ENCODE data around the gene SEMA4D. TPM values are rescaled to one million over a fixed set of nuclear protein-coding genes. Genes with fewer than 3 reads are reported as not detected.
"Not testable (repeated sequence)": the region's sequence is repeated elsewhere in the genome, so short reads cannot be mapped to it uniquely, and the experiment has no call there.

Gene SEMA4D
- polyA plus RNA-seq, 1 donor: 21.1 TPM

- DNase-seq (ENCODE audit: low read depth): no peak
Measured at GRCh38 chr9:89387197-89387849, 110.6 kb downstream of the SEMA4D start.

- DNase-seq (ENCODE audit: low read depth): no peak
Measured at GRCh38 chr9:89386797-89387196, 111.1 kb downstream of the SEMA4D start.

- DNase-seq (ENCODE audit: low read depth): no peak
Measured at GRCh38 chr9:89386206-89386605, 111.7 kb downstream of the SEMA4D start.

- DNase-seq (ENCODE audit: low read depth): no peak
Measured at GRCh38 chr9:89384783-89385182, 113.1 kb downstream of the SEMA4D start.

- DNase-seq (ENCODE audit: low read depth): no peak
Measured at GRCh38 chr9:89383721-89384300, 114.1 kb downstream of the SEMA4D start.

- no peak for DNase-seq (ENCODE audit: low read depth)
Measured at GRCh38 chr9:89383030-89383720, 114.7 kb downstream of the SEMA4D start.

DNA sequence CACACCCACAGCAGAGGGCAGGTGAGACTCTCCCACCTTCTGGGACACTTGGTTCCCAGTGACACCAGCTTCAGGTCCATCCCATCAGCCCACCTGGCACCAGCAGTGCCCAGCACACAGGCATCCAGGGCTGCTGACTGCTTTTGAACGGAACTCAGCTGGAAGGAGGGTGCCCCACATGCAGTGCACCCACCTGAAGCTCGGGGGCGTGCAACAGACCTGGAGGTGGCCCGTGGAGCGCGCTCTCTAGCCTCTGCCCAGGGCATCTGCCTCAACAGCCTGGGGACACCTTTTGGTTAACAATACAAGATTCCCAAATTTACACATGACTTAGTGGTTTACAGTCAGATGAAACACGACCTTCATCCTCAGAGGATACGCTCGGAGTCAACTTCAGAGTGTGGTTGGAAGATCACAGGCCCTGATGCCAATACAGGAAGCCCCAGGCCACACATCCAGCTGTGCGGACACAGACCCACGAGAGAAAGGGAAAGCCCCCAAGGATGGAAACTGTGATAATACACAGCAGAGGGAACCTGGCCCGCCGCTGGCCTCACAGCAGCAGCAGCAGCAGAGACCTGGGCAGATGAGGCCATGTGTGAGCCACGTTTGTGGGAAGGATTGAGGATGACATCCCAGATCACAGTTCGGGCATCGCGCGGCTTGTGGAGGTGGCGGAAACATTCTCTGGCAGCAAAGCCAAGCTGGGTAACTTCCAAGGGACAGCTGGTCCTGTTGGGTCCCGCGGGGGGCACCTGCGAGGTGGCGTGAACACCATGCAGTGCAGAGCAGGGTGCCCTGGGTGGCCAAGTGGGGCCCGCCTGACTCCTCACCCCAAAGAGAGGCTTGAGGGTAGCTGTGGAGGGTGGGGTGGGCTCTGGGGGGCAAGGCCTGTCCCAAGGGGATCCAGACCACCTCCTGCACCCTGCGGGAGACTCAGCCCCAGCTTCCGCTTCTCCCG lies 115.6 kb downstream of the SEMA4D start:
- no peak for DNase-seq (ENCODE audit: low read depth)

- no peak for DNase-seq (ENCODE audit: low read depth)
Measured at GRCh38 chr9:89381308-89381609, 116.7 kb downstream of the SEMA4D start.

DNA sequence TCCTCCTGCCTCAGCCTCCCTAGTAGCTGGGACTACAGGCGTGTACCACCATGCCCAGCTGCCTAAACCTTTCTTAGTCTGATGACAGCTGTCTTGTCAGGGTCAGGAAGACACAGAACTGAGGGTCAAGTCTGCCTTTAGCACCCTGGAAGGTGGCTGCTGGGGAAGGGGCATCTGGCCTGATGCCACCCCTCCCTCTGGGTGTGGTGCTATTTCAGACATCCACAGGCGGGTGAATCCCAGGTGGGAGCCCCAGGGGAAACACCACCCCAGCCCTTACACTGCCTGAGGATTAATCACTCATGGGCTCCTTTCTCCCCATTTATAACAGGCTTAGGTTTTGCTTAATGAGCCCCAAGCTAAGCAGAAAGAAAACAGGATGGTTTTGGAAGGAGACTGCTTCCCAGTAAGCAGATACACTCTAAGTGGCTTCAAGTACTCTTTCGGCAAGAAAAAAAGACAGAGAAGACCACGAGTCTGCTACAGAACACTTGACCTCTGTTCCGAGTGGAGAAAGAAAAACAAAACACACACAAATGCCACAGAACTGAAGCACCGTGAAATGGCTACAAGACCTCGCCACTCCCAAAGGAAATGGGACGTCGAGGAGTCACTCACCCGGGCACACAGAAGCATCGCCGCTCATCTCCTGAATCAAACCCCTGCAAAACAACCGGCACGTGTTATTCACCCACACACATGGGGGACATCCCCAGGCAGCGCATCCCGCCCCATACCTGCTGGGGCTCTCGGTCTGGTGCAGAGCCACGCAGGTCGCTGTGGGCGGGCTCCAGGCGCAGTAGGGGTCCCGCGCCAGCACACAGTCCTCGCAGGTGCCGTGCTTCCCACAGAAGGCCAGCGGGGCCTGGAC lies 117.2 kb downstream of the SEMA4D start:
- DNase-seq (ENCODE audit: low read depth): no peak

GRCh38 chr9:89379508-89380115 lies 118.3 kb downstream of the SEMA4D start:
- DNase-seq (ENCODE audit: low read depth): no peak

- no peak for DNase-seq (ENCODE audit: low read depth)
Measured at GRCh38 chr9:89379031-89379430, 118.9 kb downstream of the SEMA4D start.

- no peak for DNase-seq (ENCODE audit: low read depth)
Measured at GRCh38 chr9:89378541-89378940, 119.4 kb downstream of the SEMA4D start.

DNA sequence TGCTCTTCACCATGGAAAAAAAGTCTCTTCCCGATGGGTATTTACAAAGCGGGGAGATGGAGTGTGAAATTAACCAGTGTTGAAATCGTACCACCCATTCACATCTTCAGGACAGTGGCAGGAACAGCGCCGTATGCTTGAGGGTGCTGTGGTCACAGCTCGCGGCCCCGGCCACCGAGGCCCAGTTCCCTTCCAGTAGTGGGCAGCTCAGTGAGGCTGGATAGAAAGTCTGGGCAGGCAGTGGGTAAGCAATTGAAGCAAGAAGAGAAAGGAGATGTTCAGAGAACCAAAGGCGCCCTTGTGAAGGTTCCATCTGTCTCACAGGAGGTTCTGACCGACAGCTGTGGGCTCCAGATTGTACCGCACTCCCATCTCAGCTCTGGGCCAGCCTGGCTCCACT lies 120.5 kb downstream of the SEMA4D start:
- DNase-seq (ENCODE audit: low read depth): no peak

- no peak for DNase-seq (ENCODE audit: low read depth)
Measured at GRCh38 chr9:89376741-89377351, 121.1 kb downstream of the SEMA4D start.

GRCh38 chr9:89376286-89376685 lies 121.6 kb downstream of the SEMA4D start:
- no peak for DNase-seq (ENCODE audit: low read depth)

GRCh38 chr9:89375191-89375760 lies 122.6 kb downstream of the SEMA4D start:
- DNase-seq (ENCODE audit: low read depth): no peak

DNA sequence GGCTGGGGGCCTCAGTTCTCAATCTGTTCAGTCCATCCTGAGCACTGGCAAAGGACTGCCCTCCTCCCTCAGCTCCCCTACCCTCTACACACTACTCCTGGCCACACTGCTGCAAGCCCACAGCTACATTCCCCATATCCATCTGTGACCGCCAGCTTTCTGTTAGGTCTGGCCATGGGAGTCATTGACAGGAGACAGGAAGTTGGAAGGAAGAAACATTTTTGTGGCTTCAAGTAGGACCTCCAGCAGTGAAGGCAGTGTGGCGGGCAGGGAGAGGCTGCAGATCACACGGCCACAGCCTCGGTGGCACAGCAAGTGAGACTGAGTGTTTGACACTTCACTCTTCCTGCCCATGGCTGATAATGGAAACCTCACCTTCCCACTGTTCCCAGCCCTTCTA lies 123.7 kb downstream of the SEMA4D start:
- DNase-seq (ENCODE audit: low read depth): no peak

GRCh38 chr9:89372979-89373378 lies 124.9 kb downstream of the SEMA4D start:
- no peak for DNase-seq (ENCODE audit: low read depth)

GRCh38 chr9:89372230-89372816 lies 125.6 kb downstream of the SEMA4D start:
- no peak for DNase-seq (ENCODE audit: low read depth)

- not testable (repeated sequence) for DNase-seq (ENCODE audit: low read depth)
Measured at GRCh38 chr9:89371791-89372190, 126.1 kb downstream of the SEMA4D start.

All from forelimb muscle (tissue), 1 donor.